HepG2 (cell line): Measurements from ENCODE around the gene HELZ2. TPM values are rescaled to one million over a fixed set of nuclear protein-coding genes. Genes with fewer than 3 reads are reported as not detected.

Source experiments
- ARHGAP35 ChIP-seq: sonication (generic); formaldehyde crosslinking; IDR thresholded peaks from 2 replicates; pipeline ENCODE4 v1.9.0; 2022; ENCODE audit warnings: mild to moderate bottlenecking, inconsistent platforms, moderate library complexity, missing genetic modification reagents, borderline replicate concordance
- BCL6 ChIP-seq: IDR thresholded peaks from 2 replicates; pipeline ENCODE4 v1.6.1; 2016; ENCODE audit warnings: missing genetic modification reagents, missing compliant biosample characterization
- DDIT3 ChIP-seq: sonication (generic); formaldehyde crosslinking; IDR thresholded peaks from 2 replicates; pipeline ENCODE4 v1.4.0; 2020; ENCODE audit warnings: mild to moderate bottlenecking, missing genetic modification reagents
- FOXA3 ChIP-seq: IDR thresholded peaks from 2 replicates; pipeline ENCODE4 v1.6.1; 2016; ENCODE audit warnings: missing genetic modification reagents, missing compliant biosample characterization
- GABPB1 ChIP-seq: IDR thresholded peaks from 2 replicates; pipeline ENCODE4 v1.6.1; 2016; ENCODE audit warnings: mild to moderate bottlenecking, missing genetic modification reagents, moderate library complexity, missing compliant biosample characterization
- KAT7 ChIP-seq: IDR thresholded peaks from 2 replicates; pipeline ENCODE4 v1.6.1; 2018; ENCODE audit warnings: borderline replicate concordance, missing compliant biosample characterization
- MIXL1 ChIP-seq: IDR thresholded peaks from 2 replicates; pipeline ENCODE4 v1.6.1; 2016
- MTA1 ChIP-seq: sonication (generic); formaldehyde crosslinking; IDR thresholded peaks from 2 replicates; pipeline ENCODE4 v1.4.0; 2020; ENCODE audit warnings: missing genetic modification reagents, mild to moderate bottlenecking, borderline replicate concordance
- MXD4 ChIP-seq: IDR thresholded peaks from 2 replicates; pipeline ENCODE4 v1.6.1; 2016; ENCODE audit warnings: mild to moderate bottlenecking, missing biosample characterization, missing genetic modification reagents
- PAX8 ChIP-seq: sonication (generic); formaldehyde crosslinking; IDR thresholded peaks from 2 replicates; pipeline ENCODE4 v1.8.0; 2022; ENCODE audit warnings: mild to moderate bottlenecking, missing genetic modification reagents, borderline replicate concordance
- PRDM10 ChIP-seq: sonication (generic); formaldehyde crosslinking; IDR thresholded peaks from 2 replicates; pipeline ENCODE4 v1.4.0; 2020; ENCODE audit warnings: low read depth, missing genetic modification reagents
- REL ChIP-seq: sonication (generic); formaldehyde crosslinking; conservative IDR thresholded peaks from 2 replicates; pipeline ENCODE4 v1.8.0; 2022; ENCODE audit warnings: mild to moderate bottlenecking, missing genetic modification reagents, moderate library complexity
- SMARCE1 ChIP-seq: fragments of 450-650 bp; IDR thresholded peaks from 2 replicates; pipeline ENCODE4 v1.6.1; 2017; ENCODE audit warnings: borderline replicate concordance
- SP4 ChIP-seq: sonication (generic); formaldehyde crosslinking; IDR thresholded peaks from 2 replicates; pipeline ENCODE4 v1.8.1; 2023; ENCODE audit warnings: mild to moderate bottlenecking, missing genetic modification reagents
- SUZ12 ChIP-seq: fragments of 150-350 bp; IDR thresholded peaks from 2 replicates; pipeline ENCODE4 v1.6.1; 2014; ENCODE audit warnings: low read depth, low read length
- TEAD2 ChIP-seq: sonication (generic); formaldehyde crosslinking; IDR thresholded peaks from 2 replicates; pipeline ENCODE4 v1.9.0; 2021; ENCODE audit warnings: missing genetic modification reagents
- ZFY ChIP-seq: sonication (generic); formaldehyde crosslinking; IDR thresholded peaks from 2 replicates; pipeline ENCODE4 v1.4.0; 2020; ENCODE audit warnings: missing genetic modification reagents
- ZKSCAN1 ChIP-seq: fragments of 150-350 bp; IDR thresholded peaks from 2 replicates; pipeline ENCODE4 v1.6.1; 2014; ENCODE audit warnings: low read length
- ZNF142 ChIP-seq: sonication (generic); formaldehyde crosslinking; IDR thresholded peaks from 2 replicates; pipeline ENCODE4 v1.4.0; 2020; ENCODE audit warnings: missing genetic modification reagents
- ZNF292 ChIP-seq: sonication (generic); formaldehyde crosslinking; IDR thresholded peaks from 2 replicates; pipeline ENCODE4 v1.8.1; 2022; ENCODE audit warnings: mild to moderate bottlenecking, low read depth, missing genetic modification reagents, borderline replicate concordance
- ZNF343 ChIP-seq: sonication (generic); formaldehyde crosslinking; IDR thresholded peaks from 2 replicates; pipeline ENCODE4 v1.4.0; 2020; ENCODE audit warnings: mild to moderate bottlenecking, missing genetic modification reagents
- ZNF549 ChIP-seq: sonication (generic); formaldehyde crosslinking; IDR thresholded peaks from 2 replicates; pipeline ENCODE4 v1.5.0; 2020; ENCODE audit warnings: missing genetic modification reagents
- polyA plus RNA-seq, 8 experiments: library from polyadenylated mRNA; depleted of rRNA in 3 of 8; stranded (reverse) in 7 of 8; unstranded in 1 of 8; fragments of >200 nt; fragmentation: Illumina TruSeq in 4 of 8; extraction: Trizol in 4 of 8; gene quantifications; 2 replicates each; pipeline versions ENCODE4 v1.2.1 to v1.2.3, GENCODE V29; 2011 to 2016; ENCODE audit warnings: low read depth in 4 of 8, missing spikeins in 1 of 8, mixed read lengths in 1 of 8; ENCODE audit not compliant: insufficient read depth in 1 of 8
- total RNA-seq, 5 experiments: library from RNA; depleted of rRNA; stranded (reverse); fragments of >200 nt; fragmentation: Illumina TruSeq; extraction: Trizol; gene quantifications; 2 replicates each; pipeline ENCODE4 v1.2.3, GENCODE V29; 2016; ENCODE audit warnings: low read depth in 1 of 5

HELZ2 gene
- total and polyA plus RNA-seq, 2 of the 13 experiments (the other 11 are each of a cell fraction or from before 2014, with no cell fraction given): 9.6 to 10.1 TPM

- TF ChIP-seq MXD4 (CRISPR knock-in tag) (peak; percentile 92), GABPB1 (CRISPR knock-in tag) (peak; percentile 86), ZNF292 (CRISPR knock-in tag) (peak; percentile 94), REL (no peak), PAX8 (CRISPR knock-in tag) (no peak), SUZ12 (0 out of 2 replicates have a peak, but pooled peaks have one; percentile 28), MTA1 (CRISPR knock-in tag) (peak; percentile 95; the same call in 1 of the 2 replicates), SP4 (CRISPR knock-in tag) (peak; percentile 80; the same call in 1 of the 2 replicates), FOXA3 (peak; percentile 60), ZNF343 (CRISPR knock-in tag) (peak; percentile 86), BCL6 (peak; percentile 54; the same call in 1 of the 2 replicates), ZNF142 (peak; percentile 87), ZKSCAN1 (no peak), MIXL1 (0 out of 2 replicates have a peak, but pooled peaks have one; percentile 43), DDIT3 (CRISPR knock-in tag) (no peak), TEAD2 (CRISPR knock-in tag) (no peak), ARHGAP35 (peak; percentile 83; the same call in 1 of the 2 replicates), ZFY (CRISPR knock-in tag) (peak; percentile 84), PRDM10 (peak; percentile 92), KAT7 (CRISPR knock-in tag) (peak; percentile 94; the same call in 1 of the 2 replicates), SMARCE1 (no peak), ZNF549 (no peak)
Observed at GRCh38 chr20:63537525-63538203, 36.4 kb downstream of the HELZ2 start (continued).
